Measurements from ENCODE around the gene GLIS1.

GLIS1 gene

GRCh38 chr1:53478502-53478818, 260.5 kb downstream of the GLIS1 start:
- no peak overlapping the region for H3K27ac ChIP-seq (ENCODE audit: low read depth, low read length)
- TF ChIP-seq CTCF (IDR thresholded peaks at IDR 0.05; ENCODE audit: low read depth, low read length, poor library complexity, severe bottlenecking) = no peak
- TF ChIP-seq EZH2phosphoT487 (IDR thresholded peaks at IDR 0.05; ENCODE audit: borderline replicate concordance, low read length) = no peak

GRCh38 chr1:53477651-53478501, 261.1 kb downstream of the GLIS1 start:
- TF ChIP-seq CTCF (IDR thresholded peaks at IDR 0.05; ENCODE audit: low read depth, low read length, poor library complexity, severe bottlenecking) (no peak), EZH2phosphoT487 (IDR thresholded peaks at IDR 0.05; ENCODE audit: borderline replicate concordance, low read length) (no peak)
- no peaks in the 10 kb centered on the region for H3K4me1 ChIP-seq (ENCODE audit: control insufficient read depth, low read length)

More at GRCh38 chr1:53478502-53478818, 260.5 kb downstream of the GLIS1 start:
- Histone ChIP-seq H3K36me3 (ENCODE audit: control insufficient read depth, low read length) (no peaks in the 10 kb centered on the region), H3K9me2 (replicated peaks; ENCODE audit: control insufficient read depth, low read length) (no peaks in the 10 kb centered on the region), H3K4me2 (ENCODE audit: low read length) (no peak overlapping the region), H4K20me1 (ENCODE audit: control insufficient read depth, insufficient read depth, low read depth, low read length) (no peaks in the 10 kb centered on the region), H3K4me1 (ENCODE audit: control insufficient read depth, low read length) (no peaks in the 10 kb centered on the region), H3F3A (ENCODE audit: control insufficient read depth, insufficient read depth) (no peaks in the 10 kb centered on the region), H3K4me3 (ENCODE audit: low read length) (no peak overlapping the region), H3K9me3 (ENCODE audit: control insufficient read depth, insufficient read depth, low read length) (no peaks in the 10 kb centered on the region), H3K27me3 (ENCODE audit: control insufficient read depth, low read length) (no peaks in the 10 kb centered on the region; the same call in 1 of the 2 replicates), H3K79me2 (ENCODE audit: control insufficient read depth, low read length) (no peaks in the 10 kb centered on the region)

GRCh38 chr1:53476579-53476978, 262.4 kb downstream of the GLIS1 start:
- TF ChIP-seq CTCF (IDR thresholded peaks at IDR 0.05; ENCODE audit: low read depth, low read length, poor library complexity, severe bottlenecking) (no peak), EZH2phosphoT487 (IDR thresholded peaks at IDR 0.05; ENCODE audit: borderline replicate concordance, low read length) (no peak)
- Histone ChIP-seq H3K4me2 (ENCODE audit: low read length) (no peak overlapping the region), H3K36me3 (ENCODE audit: control insufficient read depth, low read length) (no peaks in the 10 kb centered on the region), H3K79me2 (ENCODE audit: control insufficient read depth, low read length) (no peaks in the 10 kb centered on the region), H4K20me1 (ENCODE audit: control insufficient read depth, insufficient read depth, low read depth, low read length) (no peaks in the 10 kb centered on the region), H3K27ac (ENCODE audit: low read depth, low read length) (no peak overlapping the region), H3K4me3 (ENCODE audit: low read length) (no peak overlapping the region), H3F3A (ENCODE audit: control insufficient read depth, insufficient read depth) (no peaks in the 10 kb centered on the region), H3K27me3 (ENCODE audit: control insufficient read depth, low read length) (no peaks in the 10 kb centered on the region; the same call in 1 of the 2 replicates), H3K4me1 (ENCODE audit: control insufficient read depth, low read length) (no peaks in the 10 kb centered on the region), H3K9me3 (ENCODE audit: control insufficient read depth, insufficient read depth, low read length) (no peaks in the 10 kb centered on the region), H3K9me2 (replicated peaks; ENCODE audit: control insufficient read depth, low read length) (no peaks in the 10 kb centered on the region)

More at GRCh38 chr1:53477651-53478501, 261.1 kb downstream of the GLIS1 start:
- Histone ChIP-seq H3F3A (ENCODE audit: control insufficient read depth, insufficient read depth) (no peaks in the 10 kb centered on the region), H3K36me3 (ENCODE audit: control insufficient read depth, low read length) (no peaks in the 10 kb centered on the region), H3K27me3 (ENCODE audit: control insufficient read depth, low read length) (no peaks in the 10 kb centered on the region; the same call in 1 of the 2 replicates), H4K20me1 (ENCODE audit: control insufficient read depth, insufficient read depth, low read depth, low read length) (no peaks in the 10 kb centered on the region), H3K9me3 (ENCODE audit: control insufficient read depth, insufficient read depth, low read length) (no peaks in the 10 kb centered on the region), H3K27ac (ENCODE audit: low read depth, low read length) (no peak overlapping the region), H3K79me2 (ENCODE audit: control insufficient read depth, low read length) (no peaks in the 10 kb centered on the region), H3K9me2 (replicated peaks; ENCODE audit: control insufficient read depth, low read length) (no peaks in the 10 kb centered on the region), H3K4me2 (ENCODE audit: low read length) (no peak overlapping the region), H3K4me3 (ENCODE audit: low read length) (no peak overlapping the region)

Data from DOHH2 (cell line).